Tongue (tissue), 2 donors: ENCODE data around the gene ORC3. TPM values are rescaled to one million over a fixed set of nuclear protein-coding genes. Genes with fewer than 3 reads are reported as not detected.
A peak's percentile ranks its signal among the peaks of the same experiment; 100 is the strongest.
"Not testable (repeated sequence)": the region's sequence is repeated elsewhere in the genome, so short reads cannot be mapped to it uniquely, and the experiment has no call there.

Source experiments
- DNase-seq: peaks from one replicate; pipeline ENCODE4 v3.0.0-alpha.2; 2015
- total RNA-seq: library from RNA; depleted of rRNA; stranded (reverse); fragments of >200 nt; gene quantifications from one replicate; pipeline ENCODE4 v1.2.3, GENCODE V29; 2014

The ORC3 gene
- total RNA-seq, 1 donor from 2014 or later = 27.6 TPM

- DNase-seq = no peak
These were observed 71.1 kb downstream of the ORC3 start for GRCh38 chr6:87661016-87661415.

GRCh38 chr6:87661503-87661902, 71.6 kb downstream of the ORC3 start:
- no peak for DNase-seq

GRCh38 chr6:87663434-87663833, 73.5 kb downstream of the ORC3 start:
- DNase-seq = peak; percentile 7

- no peak for DNase-seq
These were observed 75.1 kb downstream of the ORC3 start for GRCh38 chr6:87664921-87665485.

- DNase-seq = no peak
These were observed 77.1 kb downstream of the ORC3 start for GRCh38 chr6:87667032-87667431.

- no peak for DNase-seq
These were observed 78.1 kb downstream of the ORC3 start for GRCh38 chr6:87668013-87668412.

- no peak for DNase-seq
These were observed 79.1 kb downstream of the ORC3 start for GRCh38 chr6:87669051-87669450.

GRCh38 chr6:87670707-87671106, 80.8 kb downstream of the ORC3 start:
- DNase-seq = no peak

GRCh38 chr6:87671555-87672029, 81.7 kb downstream of the ORC3 start:
- DNase-seq = no peak

- DNase-seq = no peak
These were observed 82.7 kb downstream of the ORC3 start for GRCh38 chr6:87672641-87673040.

- no peak for DNase-seq
These were observed 83.3 kb downstream of the ORC3 start for GRCh38 chr6:87673237-87673636.

GRCh38 chr6:87674290-87674689, 84.4 kb downstream of the ORC3 start:
- DNase-seq = no peak

GRCh38 chr6:87675004-87675681, 85.2 kb downstream of the ORC3 start:
- DNase-seq = peak; percentile 11

GRCh38 chr6:87682310-87682709, 92.4 kb downstream of the ORC3 start:
- DNase-seq = no peak

GRCh38 chr6:87683890-87684289, 94.0 kb downstream of the ORC3 start:
- DNase-seq = no peak

GRCh38 chr6:87684895-87685654, 95.1 kb downstream of the ORC3 start:
- no peak for DNase-seq

- DNase-seq = not testable (repeated sequence)
These were observed 96.8 kb downstream of the ORC3 start for GRCh38 chr6:87686636-87687205.

- no peak for DNase-seq
These were observed 97.4 kb downstream of the ORC3 start for GRCh38 chr6:87687296-87687695.

GRCh38 chr6:87687893-87688292, 98.0 kb downstream of the ORC3 start:
- not testable (repeated sequence) for DNase-seq

GRCh38 chr6:87690441-87690840, 100.5 kb downstream of the ORC3 start:
- no peak for DNase-seq

GRCh38 chr6:87692086-87692485, 102.2 kb downstream of the ORC3 start:
- no peak for DNase-seq

- not testable (repeated sequence) for DNase-seq
These were observed 106.9 kb downstream of the ORC3 start for GRCh38 chr6:87696817-87697216.
